ENCODE data around the gene ME3.

GRCh38 chr11:86706338-86707131 is 34.1 kb upstream of the ME3 start:
- TF ChIP-seq CTCF (IDR thresholded peaks at IDR 0.05) (no peak), POLR2A (IDR thresholded peaks at IDR 0.05) (no peak)
